GM12878 (cell line): ENCODE measurements around the gene DOCK9. TPM values are rescaled to one million over a fixed set of nuclear protein-coding genes. Genes with fewer than 3 reads are reported as not detected.

ENCODE experiments used
- BCL11A ChIP-seq: IDR thresholded peaks from 2 replicates; pipeline ENCODE4 v1.6.1; 2011; ENCODE audit warnings: low read depth, low read length
- BRCA1 ChIP-seq: IDR thresholded peaks from 2 replicates; pipeline ENCODE4 v1.6.1; 2011; ENCODE audit warnings: low read depth, low read length, improper control_type of control experiment
- CBFB ChIP-seq: IDR thresholded peaks from 2 replicates; pipeline ENCODE4 v1.6.1; 2016; ENCODE audit warnings: antibody characterized with exemption, low read depth
- CEBPB ChIP-seq, 2 experiments: fragments of 150-350 bp in 1 of 2; IDR thresholded peaks; 2 replicates each; pipeline ENCODE4 v1.6.1; 2012 to 2014; ENCODE audit warnings: low read depth in 2 of 2, low read length in 2 of 2, borderline replicate concordance in 1 of 2, inconsistent platforms in 1 of 2
- HDAC6 ChIP-seq: fragments of 200-600 bp; sonication (generic); IDR thresholded peaks from one replicate; pipeline ENCODE4 v1.8.0; 2017; ENCODE audit warnings: antibody characterized with exemption; ENCODE audit not compliant: unreplicated experiment
- LARP7 ChIP-seq: fragments of 450-650 bp; IDR thresholded peaks from 2 replicates; pipeline ENCODE4 v1.6.1; 2017; ENCODE audit warnings: mild to moderate bottlenecking
- MEF2A ChIP-seq: IDR thresholded peaks from 2 replicates; pipeline ENCODE4 v1.6.1; 2011; ENCODE audit warnings: low read depth, mild to moderate bottlenecking, low read length, moderate library complexity; ENCODE audit not compliant: insufficient read depth
- RAD21 ChIP-seq: IDR thresholded peaks from 2 replicates; pipeline ENCODE4 v1.6.1; 2011; ENCODE audit warnings: mild to moderate bottlenecking, low read depth, low read length, moderate library complexity; ENCODE audit not compliant: insufficient read depth
- RB1 ChIP-seq: fragments of 450-650 bp; formaldehyde crosslinking; IDR thresholded peaks from 2 replicates; pipeline ENCODE4 v1.6.1; 2017; ENCODE audit warnings: mild to moderate bottlenecking, borderline replicate concordance
- SMAD1 ChIP-seq: fragments of 450-650 bp; IDR thresholded peaks from 2 replicates; pipeline ENCODE4 v1.6.1; 2018; ENCODE audit warnings: mild to moderate bottlenecking, low read depth; ENCODE audit not compliant: partially characterized antibody
- SMARCA5 ChIP-seq: fragments of 450-650 bp; IDR thresholded peaks from 2 replicates; pipeline ENCODE4 v1.6.1; 2017; ENCODE audit warnings: mild to moderate bottlenecking
- SRF ChIP-seq, 2 experiments: IDR thresholded peaks; 2 replicates each; pipeline ENCODE4 v1.6.1; 2011; ENCODE audit warnings: low read depth in 2 of 2, low read length in 2 of 2, mild to moderate bottlenecking in 1 of 2, moderate library complexity in 1 of 2
- TCF7 ChIP-seq: IDR thresholded peaks from 2 replicates; pipeline ENCODE4 v1.6.1; 2014; ENCODE audit warnings: antibody characterized with exemption, borderline replicate concordance
- ZNF274 ChIP-seq: IDR thresholded peaks from one replicate; pipeline ENCODE4 v1.8.0; 2011; ENCODE audit not compliant: insufficient read length, insufficient read depth
- ZZZ3 ChIP-seq: IDR thresholded peaks from 2 replicates; pipeline ENCODE4 v1.6.1; 2011; ENCODE audit warnings: low read depth; ENCODE audit not compliant: control insufficient read depth, insufficient read length
- polyA plus RNA-seq, 11 experiments: library from polyadenylated mRNA; depleted of rRNA in 4 of 11; unstranded in 6 of 11; stranded (reverse) in 5 of 11; fragments of >200 nt; fragmentation: Nextera tagmentation in 4 of 11; fragmentation: Illumina TruSeq in 1 of 11; extraction: Ambion mirVana in 4 of 11; extraction: Trizol in 1 of 11; gene quantifications; 1 replicate in 1 of 11; 2 replicates in 10 of 11; pipeline versions ENCODE4 v1.2.1 to v1.2.3, GENCODE V29; 2011 to 2016; ENCODE audit warnings: inconsistent platforms in 2 of 11, missing spikeins in 2 of 11, low read depth in 1 of 11
- total RNA-seq, 4 experiments: library from RNA; depleted of rRNA in 3 of 4; stranded (reverse); fragments of >200 nt in 3 of 4; fragmentation: Illumina TruSeq in 1 of 4; extraction: Trizol in 1 of 4; gene quantifications; 2 replicates each; pipeline versions ENCODE4 v1.2.1 to v1.2.3, GENCODE V29; 2013 to 2021
- TF ChIP-seq, protein P1 (sequence below): IDR thresholded peaks from 2 replicates; pipeline ENCODE4 v1.6.1; 2012; ENCODE audit warnings: low read depth, low read length, improper control_type of control experiment
- TF ChIP-seq, protein P2 (sequence below): fragments of 450-650 bp; IDR thresholded peaks from 2 replicates; pipeline ENCODE4 v1.6.1; 2017; ENCODE audit warnings: antibody characterized with exemption, mild to moderate bottlenecking, moderate library complexity
- TF ChIP-seq, protein P3 (sequence below): fragments of 450-650 bp; IDR thresholded peaks from 2 replicates; pipeline ENCODE4 v1.6.1; 2017; ENCODE audit warnings: mild to moderate bottlenecking
- TF ChIP-seq, protein P4 (sequence below): fragments of 450-650 bp; IDR thresholded peaks from 2 replicates; pipeline ENCODE4 v1.6.1; 2014; ENCODE audit warnings: mild to moderate bottlenecking
- TF ChIP-seq, protein P5 (sequence below): fragments of 450-650 bp; IDR thresholded peaks from 2 replicates; pipeline ENCODE4 v1.6.1; 2017; ENCODE audit warnings: mild to moderate bottlenecking, moderate library complexity

The DOCK9 gene
- total and polyA plus RNA-seq, 10 of the 15 experiments (the other 5 are each of a cell fraction or from before 2014, with no cell fraction given): 0.09 to 2.9 (median 0.74) TPM

DNA sequence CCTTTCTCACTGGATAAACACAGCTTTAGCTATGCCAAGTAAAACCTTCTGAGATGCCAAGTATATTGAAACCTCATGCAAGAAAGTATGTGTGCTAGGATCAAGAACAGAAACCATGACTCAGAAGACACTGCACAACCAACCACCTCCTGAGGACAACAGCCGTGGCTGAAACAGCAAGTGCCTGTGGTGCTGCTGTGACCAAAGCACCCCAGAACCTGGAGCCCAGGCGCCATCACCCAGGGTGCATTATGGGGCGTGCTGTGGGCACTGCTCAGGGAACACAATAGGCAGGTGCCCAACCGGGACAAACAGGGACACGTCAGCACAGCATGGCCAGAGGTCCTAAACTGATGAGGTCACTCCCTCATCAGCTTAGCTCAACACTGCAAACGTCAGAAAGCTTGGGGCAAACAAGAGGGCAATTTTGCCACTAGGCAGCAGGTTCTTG is 124.1 kb downstream of the DOCK9 start (continued):
- TF ChIP-seq, protein P1, sequence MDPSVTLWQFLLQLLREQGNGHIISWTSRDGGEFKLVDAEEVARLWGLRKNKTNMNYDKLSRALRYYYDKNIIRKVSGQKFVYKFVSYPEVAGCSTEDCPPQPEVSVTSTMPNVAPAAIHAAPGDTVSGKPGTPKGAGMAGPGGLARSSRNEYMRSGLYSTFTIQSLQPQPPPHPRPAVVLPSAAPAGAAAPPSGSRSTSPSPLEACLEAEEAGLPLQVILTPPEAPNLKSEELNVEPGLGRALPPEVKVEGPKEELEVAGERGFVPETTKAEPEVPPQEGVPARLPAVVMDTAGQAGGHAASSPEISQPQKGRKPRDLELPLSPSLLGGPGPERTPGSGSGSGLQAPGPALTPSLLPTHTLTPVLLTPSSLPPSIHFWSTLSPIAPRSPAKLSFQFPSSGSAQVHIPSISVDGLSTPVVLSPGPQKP: no peak
- TF ChIP-seq CEBPB (IDR thresholded peaks at IDR 0.05; ENCODE audit: borderline replicate concordance in 1 of 2, low read depth in 2 of 2, low read length in 2 of 2) (no peak), BRCA1 (no peak), CBFB (no peak), TCF7 (no peak), RB1 (no peak), SMAD1 (no peak), SMARCA5 (no peak), RAD21 (no peak), LARP7 (no peak), MEF2A (no peak), HDAC6 (no peak), BCL11A (peak; percentile 23; the same call in 1 of the 2 replicates), SRF (IDR thresholded peaks at IDR 0.05; ENCODE audit: low read depth in 2 of 2, low read length in 2 of 2) (no peak), ZZZ3 (no peak), ZNF274 (no peak)
- TF ChIP-seq, protein P2, sequence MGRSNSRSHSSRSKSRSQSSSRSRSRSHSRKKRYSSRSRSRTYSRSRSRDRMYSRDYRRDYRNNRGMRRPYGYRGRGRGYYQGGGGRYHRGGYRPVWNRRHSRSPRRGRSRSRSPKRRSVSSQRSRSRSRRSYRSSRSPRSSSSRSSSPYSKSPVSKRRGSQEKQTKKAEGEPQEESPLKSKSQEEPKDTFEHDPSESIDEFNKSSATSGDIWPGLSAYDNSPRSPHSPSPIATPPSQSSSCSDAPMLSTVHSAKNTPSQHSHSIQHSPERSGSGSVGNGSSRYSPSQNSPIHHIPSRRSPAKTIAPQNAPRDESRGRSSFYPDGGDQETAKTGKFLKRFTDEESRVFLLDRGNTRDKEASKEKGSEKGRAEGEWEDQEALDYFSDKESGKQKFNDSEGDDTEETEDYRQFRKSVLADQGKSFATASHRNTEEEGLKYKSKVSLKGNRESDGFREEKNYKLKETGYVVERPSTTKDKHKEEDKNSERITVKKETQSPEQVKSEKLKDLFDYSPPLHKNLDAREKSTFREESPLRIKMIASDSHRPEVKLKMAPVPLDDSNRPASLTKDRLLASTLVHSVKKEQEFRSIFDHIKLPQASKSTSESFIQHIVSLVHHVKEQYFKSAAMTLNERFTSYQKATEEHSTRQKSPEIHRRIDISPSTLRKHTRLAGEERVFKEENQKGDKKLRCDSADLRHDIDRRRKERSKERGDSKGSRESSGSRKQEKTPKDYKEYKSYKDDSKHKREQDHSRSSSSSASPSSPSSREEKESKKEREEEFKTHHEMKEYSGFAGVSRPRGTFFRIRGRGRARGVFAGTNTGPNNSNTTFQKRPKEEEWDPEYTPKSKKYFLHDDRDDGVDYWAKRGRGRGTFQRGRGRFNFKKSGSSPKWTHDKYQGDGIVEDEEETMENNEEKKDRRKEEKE: no peak
- TF ChIP-seq, protein P3, sequence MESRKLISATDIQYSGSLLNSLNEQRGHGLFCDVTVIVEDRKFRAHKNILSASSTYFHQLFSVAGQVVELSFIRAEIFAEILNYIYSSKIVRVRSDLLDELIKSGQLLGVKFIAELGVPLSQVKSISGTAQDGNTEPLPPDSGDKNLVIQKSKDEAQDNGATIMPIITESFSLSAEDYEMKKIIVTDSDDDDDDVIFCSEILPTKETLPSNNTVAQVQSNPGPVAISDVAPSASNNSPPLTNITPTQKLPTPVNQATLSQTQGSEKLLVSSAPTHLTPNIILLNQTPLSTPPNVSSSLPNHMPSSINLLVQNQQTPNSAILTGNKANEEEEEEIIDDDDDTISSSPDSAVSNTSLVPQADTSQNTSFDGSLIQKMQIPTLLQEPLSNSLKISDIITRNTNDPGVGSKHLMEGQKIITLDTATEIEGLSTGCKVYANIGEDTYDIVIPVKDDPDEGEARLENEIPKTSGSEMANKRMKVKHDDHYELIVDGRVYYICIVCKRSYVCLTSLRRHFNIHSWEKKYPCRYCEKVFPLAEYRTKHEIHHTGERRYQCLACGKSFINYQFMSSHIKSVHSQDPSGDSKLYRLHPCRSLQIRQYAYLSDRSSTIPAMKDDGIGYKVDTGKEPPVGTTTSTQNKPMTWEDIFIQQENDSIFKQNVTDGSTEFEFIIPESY: no peak
- TF ChIP-seq, protein P4, sequence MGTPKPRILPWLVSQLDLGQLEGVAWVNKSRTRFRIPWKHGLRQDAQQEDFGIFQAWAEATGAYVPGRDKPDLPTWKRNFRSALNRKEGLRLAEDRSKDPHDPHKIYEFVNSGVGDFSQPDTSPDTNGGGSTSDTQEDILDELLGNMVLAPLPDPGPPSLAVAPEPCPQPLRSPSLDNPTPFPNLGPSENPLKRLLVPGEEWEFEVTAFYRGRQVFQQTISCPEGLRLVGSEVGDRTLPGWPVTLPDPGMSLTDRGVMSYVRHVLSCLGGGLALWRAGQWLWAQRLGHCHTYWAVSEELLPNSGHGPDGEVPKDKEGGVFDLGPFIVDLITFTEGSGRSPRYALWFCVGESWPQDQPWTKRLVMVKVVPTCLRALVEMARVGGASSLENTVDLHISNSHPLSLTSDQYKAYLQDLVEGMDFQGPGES: no peak
- TF ChIP-seq, protein P5, sequence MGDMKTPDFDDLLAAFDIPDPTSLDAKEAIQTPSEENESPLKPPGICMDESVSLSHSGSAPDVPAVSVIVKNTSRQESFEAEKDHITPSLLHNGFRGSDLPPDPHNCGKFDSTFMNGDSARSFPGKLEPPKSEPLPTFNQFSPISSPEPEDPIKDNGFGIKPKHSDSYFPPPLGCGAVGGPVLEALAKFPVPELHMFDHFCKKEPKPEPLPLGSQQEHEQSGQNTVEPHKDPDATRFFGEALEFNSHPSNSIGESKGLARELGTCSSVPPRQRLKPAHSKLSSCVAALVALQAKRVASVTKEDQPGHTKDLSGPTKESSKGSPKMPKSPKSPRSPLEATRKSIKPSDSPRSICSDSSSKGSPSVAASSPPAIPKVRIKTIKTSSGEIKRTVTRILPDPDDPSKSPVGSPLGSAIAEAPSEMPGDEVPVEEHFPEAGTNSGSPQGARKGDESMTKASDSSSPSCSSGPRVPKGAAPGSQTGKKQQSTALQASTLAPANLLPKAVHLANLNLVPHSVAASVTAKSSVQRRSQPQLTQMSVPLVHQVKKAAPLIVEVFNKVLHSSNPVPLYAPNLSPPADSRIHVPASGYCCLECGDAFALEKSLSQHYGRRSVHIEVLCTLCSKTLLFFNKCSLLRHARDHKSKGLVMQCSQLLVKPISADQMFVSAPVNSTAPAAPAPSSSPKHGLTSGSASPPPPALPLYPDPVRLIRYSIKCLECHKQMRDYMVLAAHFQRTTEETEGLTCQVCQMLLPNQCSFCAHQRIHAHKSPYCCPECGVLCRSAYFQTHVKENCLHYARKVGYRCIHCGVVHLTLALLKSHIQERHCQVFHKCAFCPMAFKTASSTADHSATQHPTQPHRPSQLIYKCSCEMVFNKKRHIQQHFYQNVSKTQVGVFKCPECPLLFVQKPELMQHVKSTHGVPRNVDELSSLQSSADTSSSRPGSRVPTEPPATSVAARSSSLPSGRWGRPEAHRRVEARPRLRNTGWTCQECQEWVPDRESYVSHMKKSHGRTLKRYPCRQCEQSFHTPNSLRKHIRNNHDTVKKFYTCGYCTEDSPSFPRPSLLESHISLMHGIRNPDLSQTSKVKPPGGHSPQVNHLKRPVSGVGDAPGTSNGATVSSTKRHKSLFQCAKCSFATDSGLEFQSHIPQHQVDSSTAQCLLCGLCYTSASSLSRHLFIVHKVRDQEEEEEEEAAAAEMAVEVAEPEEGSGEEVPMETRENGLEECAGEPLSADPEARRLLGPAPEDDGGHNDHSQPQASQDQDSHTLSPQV: no peak
